NCI-H446 treated with DMSO at 0.1 percent for 48 hours (cell line): ENCODE measurements around the gene PRPF40A.

Experiments used
- DNase-seq: peaks from one replicate; lab custom pipeline; 2025; lab: John Stamatoyannopoulos, UW

Gene PRPF40A

DNA sequence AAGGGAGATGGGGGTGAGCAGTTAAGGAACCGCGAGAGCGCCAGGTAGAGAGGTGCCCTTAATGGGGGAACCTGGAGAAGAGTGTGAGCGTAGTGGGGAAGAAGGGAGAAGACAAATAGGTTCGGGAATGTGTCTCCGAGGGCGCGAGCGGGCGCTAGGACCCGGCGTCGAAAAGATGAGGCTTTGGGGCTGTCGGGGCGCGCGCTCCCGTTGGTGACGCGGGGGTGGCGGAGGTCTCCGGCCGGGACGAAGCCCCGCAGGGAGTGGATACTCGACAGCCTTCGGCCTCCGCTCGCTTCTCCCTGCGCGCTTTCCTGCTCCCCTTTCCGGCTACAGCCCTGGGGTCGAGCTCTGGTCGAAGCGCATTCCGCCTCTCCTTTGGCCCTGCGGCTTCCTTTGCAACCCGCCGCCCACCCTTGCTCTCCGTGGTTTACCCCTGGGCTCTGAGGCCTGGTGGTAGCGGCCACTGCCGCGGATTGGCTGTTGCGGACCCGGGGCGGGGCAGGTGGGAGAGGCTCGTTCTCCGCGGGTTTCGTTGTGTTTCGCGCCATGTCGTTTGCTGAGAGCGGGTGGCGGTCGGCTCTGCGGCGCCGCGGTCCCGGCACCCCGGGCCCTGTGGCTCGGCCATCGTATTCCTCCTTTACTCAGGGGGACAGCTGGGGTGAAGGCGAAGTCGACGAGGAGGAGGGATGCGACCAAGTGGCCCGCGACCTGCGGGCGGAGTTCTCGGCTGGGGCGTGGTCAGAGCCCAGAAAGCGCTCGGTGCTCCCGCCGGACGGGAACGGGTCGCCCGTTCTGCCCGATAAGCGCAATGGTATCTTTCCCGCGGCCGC lies 1.0 kb upstream of the PRPF40A start, which contains the start of gene ARL6IP6:
ARL6IP6 (plus strand) TSS at position 545 of the 833 bp plus-strand sequence; CDS start at position 550, 5 bp downstream.
- peak; percentile 80 for DNase-seq

DNA sequence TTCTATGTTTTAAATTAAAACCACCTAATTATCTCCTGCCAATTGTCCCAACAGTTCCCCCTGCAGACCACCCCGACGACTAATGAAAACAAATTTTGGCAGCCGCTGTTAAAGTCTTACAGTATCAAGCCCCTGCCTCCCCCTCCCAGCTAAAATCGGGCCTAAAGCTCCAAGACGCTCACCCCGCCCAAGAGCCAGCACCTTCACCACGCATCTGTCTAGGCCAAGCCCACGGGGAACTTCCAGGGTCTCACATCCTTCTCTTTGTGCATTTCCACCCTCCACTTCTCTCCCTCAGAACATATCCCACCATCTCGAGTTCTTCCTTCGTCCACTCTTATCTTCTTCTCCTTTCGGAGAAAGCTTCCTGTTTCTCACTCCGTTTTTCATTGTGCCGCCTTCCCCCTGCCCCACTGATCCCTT lies 445 bp downstream of the PRPF40A start:
- DNase-seq: no peak

DNA sequence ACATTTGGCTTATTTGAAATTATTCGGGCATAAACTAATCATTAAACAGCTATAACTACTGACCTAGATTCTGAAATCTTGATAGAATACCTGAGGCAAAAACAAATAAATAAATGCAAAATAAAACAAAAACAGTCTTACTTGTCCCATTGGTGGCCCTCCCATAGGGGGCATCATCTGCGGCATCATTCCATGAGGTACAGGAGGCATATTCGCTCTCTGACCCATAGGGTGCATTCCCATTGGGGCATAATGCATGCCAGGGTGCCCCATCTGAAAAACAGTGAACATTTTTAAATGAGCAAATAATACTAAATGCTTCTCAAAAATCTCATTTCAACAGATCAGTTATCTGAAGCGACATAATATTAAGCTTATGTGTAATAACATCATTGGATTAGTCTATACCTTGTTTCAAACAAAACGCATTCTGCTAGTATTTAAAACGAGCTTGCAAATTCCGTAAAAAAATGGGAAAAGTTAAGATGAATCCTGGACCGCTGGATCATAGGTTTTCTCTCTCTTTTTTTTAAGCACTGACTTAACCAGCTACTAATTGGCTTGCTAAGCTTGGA lies 1.3 kb downstream of the PRPF40A start:
- DNase-seq: peak; percentile 12

GRCh38 chr2:152715112-152715511 lies 2.1 kb downstream of the PRPF40A start:
- no peak for DNase-seq

DNA sequence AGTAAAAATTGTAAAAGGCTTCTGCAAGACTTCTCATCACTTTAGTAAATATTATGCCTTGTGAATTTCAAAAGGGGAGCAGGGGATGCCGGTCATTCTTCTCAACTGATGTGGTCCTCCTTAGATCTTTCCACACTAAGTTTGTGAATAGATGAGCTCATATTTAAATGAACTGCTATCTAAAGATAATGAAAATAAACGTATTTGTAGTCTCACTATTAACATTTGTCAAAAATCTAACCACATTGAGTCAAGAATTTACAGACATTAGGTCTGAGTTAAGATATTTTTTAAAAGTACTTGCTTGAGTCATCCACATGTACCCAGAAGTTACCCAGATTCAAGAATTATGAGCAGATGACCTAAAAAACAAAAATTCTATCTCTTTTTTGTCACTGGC lies 6.5 kb downstream of the PRPF40A start:
- no peak for DNase-seq

- no peak for DNase-seq
Measured at GRCh38 chr2:152708742-152709141, 8.5 kb downstream of the PRPF40A start.

DNA sequence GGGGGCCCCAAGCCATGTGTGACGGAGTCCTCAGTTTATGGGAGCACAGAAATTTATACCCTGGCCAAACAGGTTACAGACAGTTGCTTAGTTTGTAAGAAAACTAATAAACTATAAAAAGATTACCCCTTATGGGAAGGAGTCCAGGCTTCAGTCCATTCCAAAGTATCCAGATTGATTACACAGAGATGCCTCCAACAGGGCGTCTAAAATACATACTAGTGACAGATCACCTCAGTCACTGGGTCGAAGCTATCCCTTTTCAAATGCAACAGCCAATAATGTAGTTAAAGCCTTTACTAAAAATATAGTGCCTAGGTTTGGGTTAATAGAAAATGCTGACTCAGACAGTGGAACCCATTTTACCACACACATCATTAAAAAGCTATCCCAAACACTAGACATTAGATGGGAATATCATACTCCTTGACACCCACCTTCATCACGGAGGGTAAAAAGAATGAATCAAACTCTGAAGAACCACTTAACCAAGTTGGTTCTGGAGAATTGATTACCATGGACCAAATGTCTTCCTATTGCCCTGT lies 10.7 kb downstream of the PRPF40A start:
- DNase-seq: no peak

DNA sequence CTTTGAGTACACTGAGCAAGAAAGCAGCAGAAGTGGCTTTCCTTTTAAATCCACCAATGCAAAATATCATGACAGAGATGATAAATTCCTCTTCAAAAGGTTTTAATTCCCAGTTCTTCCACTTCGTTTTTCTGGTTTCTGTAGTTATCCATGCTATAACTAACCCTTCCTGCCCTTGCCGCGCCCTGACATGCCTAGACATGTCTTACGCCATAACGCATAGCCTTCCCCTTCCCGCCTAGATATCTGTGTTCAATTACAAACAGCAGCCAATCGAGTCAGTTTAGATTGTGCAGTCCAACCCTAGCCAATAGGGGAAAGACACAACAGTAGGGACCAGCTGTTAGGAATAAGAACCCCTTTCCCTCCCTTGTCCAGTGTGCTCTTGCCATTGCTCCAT lies 16.1 kb downstream of the PRPF40A start:
- no peak for DNase-seq

- no peak for DNase-seq
Measured at GRCh38 chr2:152696476-152696875, 20.8 kb downstream of the PRPF40A start.

GRCh38 chr2:152695763-152696162 lies 21.5 kb downstream of the PRPF40A start:
- DNase-seq: no peak

DNA sequence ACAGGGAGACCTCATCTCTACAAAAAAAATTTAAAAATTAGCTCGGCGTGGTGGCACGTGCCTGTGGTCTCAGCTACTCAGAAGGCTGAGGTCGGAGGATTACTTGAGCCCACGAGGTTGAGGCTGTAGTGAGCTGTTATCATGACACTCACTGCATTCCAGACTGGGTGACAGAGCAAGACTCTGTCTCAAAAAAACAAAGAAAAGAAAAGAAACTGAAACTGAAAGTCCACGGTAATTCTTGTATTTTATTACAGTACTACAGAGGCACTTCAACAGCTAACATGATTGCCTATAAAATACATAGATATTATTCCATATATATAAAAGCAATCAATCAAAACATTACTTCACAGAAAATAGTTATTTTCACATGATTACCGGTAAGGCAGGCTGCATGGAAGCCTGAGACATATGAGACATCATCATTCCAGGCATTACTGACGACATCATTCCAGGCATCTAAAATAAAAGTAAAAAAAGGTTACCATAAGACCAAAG lies 23.1 kb downstream of the PRPF40A start:
- DNase-seq: no peak

GRCh38 chr2:152693033-152693432 lies 24.2 kb downstream of the PRPF40A start:
- no peak for DNase-seq

DNA sequence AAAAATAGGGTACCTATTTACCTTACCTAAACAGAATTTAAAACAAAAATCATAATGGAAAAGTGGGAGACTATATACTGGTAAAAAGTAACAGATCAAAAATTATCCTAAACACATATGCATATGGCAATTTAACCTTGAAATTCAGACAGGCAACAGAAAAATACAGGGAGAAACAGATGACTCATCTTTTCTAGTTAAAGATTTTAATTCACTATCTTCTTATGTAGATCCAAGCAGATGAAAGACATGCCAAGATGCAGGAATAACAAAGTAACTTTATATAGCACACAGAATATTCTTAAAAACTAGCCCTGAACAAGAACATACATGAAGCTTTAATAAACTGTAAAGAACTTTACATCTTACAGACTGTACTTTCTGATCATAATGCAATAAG lies 30.9 kb downstream of the PRPF40A start:
- DNase-seq: no peak

DNA sequence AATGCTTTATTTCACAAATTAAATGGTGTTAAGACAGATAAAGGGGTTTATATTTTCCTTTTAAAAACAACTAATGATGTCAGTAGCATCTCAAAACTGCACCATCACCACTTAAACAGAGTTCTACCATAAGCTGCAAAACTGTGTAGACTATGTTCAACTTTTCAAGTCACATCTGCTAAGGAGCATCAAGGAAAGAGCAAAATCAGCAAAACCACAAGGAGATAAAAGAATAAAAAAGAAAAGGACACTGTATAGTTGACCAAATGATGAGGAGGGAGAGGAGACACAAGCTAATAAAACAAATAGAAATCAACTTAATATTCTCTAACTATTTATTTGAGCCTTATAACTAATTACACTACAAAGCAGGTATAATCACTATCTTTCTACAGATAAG lies 33.9 kb downstream of the PRPF40A start:
- DNase-seq: no peak

DNA sequence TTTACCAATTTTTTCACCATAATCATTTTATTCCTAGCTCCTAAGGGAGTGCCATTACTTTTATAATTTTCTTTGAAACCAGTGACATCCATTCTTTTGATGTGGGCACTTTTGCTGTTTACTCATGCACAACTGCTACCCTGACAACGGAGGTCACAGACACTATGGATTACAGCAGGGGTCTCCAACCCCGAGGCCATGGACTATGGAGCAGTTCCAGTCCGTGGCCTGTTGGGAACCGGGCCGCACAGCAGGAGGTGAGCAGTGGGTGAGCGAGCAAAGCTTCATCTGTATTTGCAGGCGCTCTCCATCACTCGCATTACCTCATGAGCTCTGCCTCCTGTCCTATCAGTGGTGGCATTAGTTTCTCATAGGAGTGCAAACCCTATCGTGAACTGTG lies 34.6 kb downstream of the PRPF40A start:
- DNase-seq: no peak

DNA sequence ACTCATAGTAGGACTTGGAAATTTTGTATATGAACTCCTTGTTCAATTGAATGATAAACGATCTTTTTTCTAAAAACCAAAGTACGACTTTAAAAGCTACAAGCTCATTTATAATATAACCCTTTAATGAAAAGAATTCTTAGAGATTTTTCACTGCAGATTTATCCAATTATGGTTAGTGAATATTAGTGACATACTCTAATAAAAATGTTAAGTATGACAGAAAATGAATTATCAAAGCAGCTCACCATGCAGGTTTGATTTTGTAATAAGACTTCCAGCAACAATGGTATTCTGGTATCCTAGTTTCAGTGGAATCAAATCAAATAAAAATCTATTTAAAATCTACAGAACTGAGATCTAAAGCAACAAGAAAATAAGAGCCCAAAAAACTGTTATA lies 38.5 kb downstream of the PRPF40A start:
- DNase-seq: no peak

DNA sequence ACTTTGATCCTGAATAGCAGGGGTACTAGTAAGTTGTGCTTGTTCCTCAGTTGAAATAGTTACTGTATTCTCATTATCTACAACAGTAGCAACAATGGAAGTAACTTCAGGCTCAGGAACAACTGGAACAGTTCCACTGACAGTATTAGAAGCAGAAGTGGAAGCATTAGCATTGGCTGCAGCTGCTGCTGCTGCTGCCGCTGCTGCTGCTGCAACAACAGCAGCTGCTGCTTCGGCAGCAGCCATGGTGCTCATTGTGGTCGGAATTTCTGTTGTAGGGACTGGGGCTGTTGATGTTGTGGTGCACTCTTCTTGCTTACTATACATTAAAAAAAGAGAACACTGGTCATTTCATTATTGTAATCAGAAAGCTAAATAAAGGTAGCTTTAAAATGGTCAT lies 40.8 kb downstream of the PRPF40A start:
- no peak for DNase-seq

DNA sequence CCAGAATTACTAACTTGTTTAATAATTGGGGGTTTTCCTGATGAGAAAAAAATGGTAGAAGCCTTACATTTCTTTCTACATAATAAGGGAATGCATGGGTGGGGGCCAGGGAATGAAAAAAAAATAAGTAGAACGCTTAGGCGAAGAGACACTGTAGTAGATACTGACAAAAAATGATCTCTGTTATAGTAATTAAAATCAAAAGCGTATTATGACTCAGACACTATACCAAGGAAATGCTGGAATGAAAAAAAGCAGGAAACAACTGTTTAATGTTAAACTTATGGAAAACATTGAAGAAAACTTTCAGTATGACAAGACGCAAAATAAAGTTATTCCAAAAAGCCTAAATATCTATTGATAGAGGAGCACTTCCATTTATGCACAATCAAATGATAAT lies 42.9 kb downstream of the PRPF40A start:
- no peak for DNase-seq

DNA sequence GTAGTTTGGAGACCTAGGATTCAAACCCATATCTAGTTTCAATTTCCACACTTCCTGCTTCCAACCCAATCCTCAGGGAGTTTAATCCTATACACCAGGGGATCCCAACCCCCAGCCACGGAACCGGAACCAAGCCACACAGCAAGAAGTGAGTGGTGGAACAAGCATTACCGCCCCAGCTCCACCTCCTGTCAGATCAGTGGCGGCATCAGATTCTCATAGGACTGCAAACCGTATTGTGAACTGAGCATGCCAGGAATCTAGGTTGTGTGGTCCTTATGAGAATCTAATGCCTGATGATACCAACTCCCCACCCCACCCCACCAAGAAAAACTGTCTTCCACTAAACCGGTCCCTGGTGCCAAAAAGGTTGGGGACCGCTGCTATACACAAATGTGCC lies 52.5 kb downstream of the PRPF40A start:
- DNase-seq: no peak

GRCh38 chr2:152661076-152661475 lies 56.2 kb downstream of the PRPF40A start:
- DNase-seq: no peak

GRCh38 chr2:152658221-152658620 lies 59.0 kb downstream of the PRPF40A start:
- DNase-seq: no peak

GRCh38 chr2:152657043-152657442 lies 60.2 kb downstream of the PRPF40A start:
- DNase-seq: no peak

- DNase-seq: no peak
Measured at GRCh38 chr2:152655880-152656279, 61.4 kb downstream of the PRPF40A start.
